Myometrial cell (primary cell): ENCODE measurements around the gene IMP4. TPM values are rescaled to one million over a fixed set of nuclear protein-coding genes. Genes with fewer than 3 reads are reported as not detected.

Experiments
- total RNA-seq: library from RNA; depleted of rRNA; stranded (reverse); fragments of >200 nt; gene quantifications from 2 replicates; pipeline ENCODE4 v1.2.3, GENCODE V29; 2015

Gene IMP4, protein sequence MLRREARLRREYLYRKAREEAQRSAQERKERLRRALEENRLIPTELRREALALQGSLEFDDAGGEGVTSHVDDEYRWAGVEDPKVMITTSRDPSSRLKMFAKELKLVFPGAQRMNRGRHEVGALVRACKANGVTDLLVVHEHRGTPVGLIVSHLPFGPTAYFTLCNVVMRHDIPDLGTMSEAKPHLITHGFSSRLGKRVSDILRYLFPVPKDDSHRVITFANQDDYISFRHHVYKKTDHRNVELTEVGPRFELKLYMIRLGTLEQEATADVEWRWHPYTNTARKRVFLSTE
- total RNA-seq = 93.8 and 121 TPM in 2 replicates

GRCh38 chr2:130342533-130343275 is at the start of gene IMP4:
Gene IMP4, plus strand, starts transcription at chr2:130342897. Its CDS starts 36 bp downstream, at chr2:130342933.

GRCh38 chr2:130355578-130356431 is 13.1 kb downstream of the IMP4 start, which contains the start of gene PTPN18:
Gene PTPN18, plus strand, starts transcription at chr2:130356056. Its CDS starts 52 bp downstream, at chr2:130356108.

Other genes starting within 250 kb of the IMP4 start
- not detected in 2 replicates for gene POTEF, start 213.7 kb upstream of the IMP4 start, total RNA-seq
- 10.6 and 11.2 TPM in 2 replicates for gene CCDC74B, start 197.8 kb upstream of the IMP4 start, total RNA-seq
- gene SMPD4, start 161.3 kb upstream of the IMP4 start, total RNA-seq = 42.2 and 47.6 TPM in 2 replicates
- 222 and 261 TPM in 2 replicates for gene MZT2B, start 160.6 kb upstream of the IMP4 start, total RNA-seq
- not detected in 2 replicates for gene TUBA3E, start 144.5 kb upstream of the IMP4 start, total RNA-seq
- gene PTPN18, start 13.2 kb downstream of the IMP4 start, total RNA-seq = 13.8 and 22.2 TPM in 2 replicates
- gene POTEI, start 166.4 kb downstream of the IMP4 start, total RNA-seq = not detected in 2 replicates
- not detected in 2 replicates for gene CFC1B, start 178.3 kb downstream of the IMP4 start, total RNA-seq